ENCODE measurements around the gene ZKSCAN1. TPM values are rescaled to one million over a fixed set of nuclear protein-coding genes. Genes with fewer than 3 reads are reported as not detected.

Gene ZKSCAN1
- total RNA-seq, 4 donors from 2014 or later = 18.3 to 38.3 (median 21.9) TPM

DNA sequence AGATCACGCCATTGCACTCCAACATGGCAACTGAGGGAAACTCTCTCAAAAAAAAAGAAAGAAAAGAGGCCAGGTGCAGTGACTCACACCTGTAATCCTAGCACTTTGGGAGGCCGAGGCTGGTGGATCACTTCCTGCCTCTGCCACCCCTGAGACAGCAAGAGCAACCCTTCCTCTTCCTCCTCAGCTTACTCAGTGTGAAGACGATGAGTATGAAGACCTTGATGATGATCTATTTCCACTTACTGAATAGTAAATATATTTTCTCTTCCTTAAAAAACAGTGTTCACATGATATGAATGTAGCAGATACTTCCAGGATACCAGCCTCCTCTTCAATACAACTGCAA lies 2.1 kb upstream of the ZKSCAN1 start:
- H3K36me3 ChIP-seq = no peaks in the 10 kb centered on the region
- 9 to 32% methylated on average over 3 of the region's 3 CpGs for WGBS, 2 donors
- H3K27ac ChIP-seq = peak overlapping the region in 2 of 4 donors; percentile 25 to 70
- peaks cover 21 to 78% (median 31%) of the 10 kb centered on the region in 3 donors for H3K4me1 ChIP-seq
- no peak overlapping the region for H3K4me3 ChIP-seq
- no peaks in the 10 kb centered on the region for H3K9me3 ChIP-seq
- intact Hi-C loops (cut with DNase I) = no loop called here
- no peaks in the 10 kb centered on the region for H3K27me3 ChIP-seq
- TF ChIP-seq CTCF (IDR thresholded peaks at IDR 0.05) = no peak
- no peak for TF ChIP-seq POLR2A (IDR thresholded peaks at IDR 0.05)
- DNase-seq = no peak

- peaks cover 21 to 92% (median 42%) of the 10 kb centered on the region in 3 donors for H3K4me1 ChIP-seq
- H3K9me3 ChIP-seq = no peaks in the 10 kb centered on the region
- H3K4me3 ChIP-seq = peak overlapping the region; percentile 79 to 92 (median 88)
- peaks cover 0 to 18% (median 0%) of the 10 kb centered on the region in 3 donors for H3K36me3 ChIP-seq
- TF ChIP-seq POLR2A (IDR thresholded peaks at IDR 0.05) (no peak), CTCF (IDR thresholded peaks at IDR 0.05) (no peak)
- H3K27me3 ChIP-seq = no peaks in the 10 kb centered on the region
- H3K27ac ChIP-seq = peak overlapping the region; percentile 94 to 100 (median 98)
- no peak for DNase-seq
- WGBS, 2 donors = 18 to 25% methylated on average over 11 of the region's 11 CpGs
- intact Hi-C loops (cut with DNase I) = no loop called here
Observed at GRCh38 chr7:100016215-100016901, 962 bp downstream of the ZKSCAN1 start.

DNA sequence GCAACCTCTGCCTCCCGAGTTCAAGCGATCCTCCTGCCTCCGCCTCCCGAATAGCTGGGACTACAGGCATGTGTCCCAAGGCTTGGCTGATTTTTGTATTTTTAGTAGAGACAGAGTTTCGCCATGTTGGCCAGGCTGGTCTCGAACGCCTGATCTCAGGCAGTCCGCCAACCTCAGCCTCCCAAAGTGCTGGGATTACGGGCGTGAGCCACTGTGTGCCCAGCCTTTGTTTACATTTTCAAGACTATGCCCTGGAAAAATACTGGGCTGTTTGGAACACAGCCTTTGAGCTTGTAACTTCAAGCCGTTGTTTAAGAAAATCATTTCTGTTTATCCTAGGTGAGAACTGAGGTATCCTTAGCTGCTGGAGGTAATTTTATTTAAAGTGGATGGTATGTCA lies 1.9 kb downstream of the ZKSCAN1 start:
- no peaks in the 10 kb centered on the region for H3K9me3 ChIP-seq
- 65 to 86% methylated on average over 4 to 5 of the region's 11 CpGs for WGBS, 2 donors
- H3K4me1 ChIP-seq = peaks cover 24 to 92% (median 45%) of the 10 kb centered on the region in 3 donors
- intact Hi-C loops (cut with DNase I) = no loop called here
- DNase-seq = no peak
- H3K36me3 ChIP-seq = peaks cover 0 to 25% (median 0%) of the 10 kb centered on the region in 3 donors
- H3K4me3 ChIP-seq = peak overlapping the region; percentile 79 to 92 (median 88)
- H3K27me3 ChIP-seq = no peaks in the 10 kb centered on the region
- H3K27ac ChIP-seq = peak overlapping the region; percentile 43 to 100 (median 96)
- no peak for TF ChIP-seq POLR2A (IDR thresholded peaks at IDR 0.05)

GRCh38 chr7:100017875-100018274 lies 2.5 kb downstream of the ZKSCAN1 start:
- Histone ChIP-seq H3K4me3 (peak overlapping the region in 1 of 4 donors; percentile 92), H3K27me3 (no peaks in the 10 kb centered on the region), H3K36me3 (peaks cover 0 to 30% (median 0%) of the 10 kb centered on the region in 3 donors), H3K4me1 (peaks cover 27 to 91% (median 44%) of the 10 kb centered on the region in 3 donors), H3K27ac (peak overlapping the region; percentile 43 to 100 (median 96)), H3K9me3 (no peaks in the 10 kb centered on the region)
- 45 to 58% methylated on average over 5 of the region's 5 CpGs for WGBS, 2 donors
- no peak for TF ChIP-seq POLR2A (IDR thresholded peaks at IDR 0.05)
- TF ChIP-seq CTCF (IDR thresholded peaks at IDR 0.05) = no peak
- no peak for DNase-seq
- intact Hi-C loops (cut with DNase I) = no loop called here

GRCh38 chr7:100019908-100020307 lies 4.5 kb downstream of the ZKSCAN1 start:
- WGBS, 2 donors = 74 to 84% methylated on average over 7 of the region's 7 CpGs
- Histone ChIP-seq H3K27ac (peak overlapping the region in 1 of 4 donors; percentile 13), H3K36me3 (peaks cover 13 to 51% (median 19%) of the 10 kb centered on the region in 3 donors), H3K4me1 (peaks cover 27 to 91% (median 45%) of the 10 kb centered on the region in 3 donors), H3K9me3 (no peaks in the 10 kb centered on the region), H3K4me3 (no peak overlapping the region), H3K27me3 (no peaks in the 10 kb centered on the region)
- intact Hi-C loops (cut with DNase I) = no loop called here
- no peak for DNase-seq
- no peak for TF ChIP-seq CTCF (IDR thresholded peaks at IDR 0.05)
- TF ChIP-seq POLR2A (IDR thresholded peaks at IDR 0.05) = no peak

All from esophagus squamous epithelium (tissue), 5 donors.